SKM-1 treated with dmso at 0.1 percent for 144 hours (cell line): ENCODE measurements around the gene PODXL2.
"Not testable (repeated sequence)": the region's sequence is repeated elsewhere in the genome, so short reads cannot be mapped to it uniquely, and the experiment has no call there.

Source experiments
- DNase-seq: peaks from one replicate; lab custom pipeline; 2025; ENCODE audit not compliant: unreplicated experiment; lab: John Stamatoyannopoulos, UW

PODXL2 gene

DNA sequence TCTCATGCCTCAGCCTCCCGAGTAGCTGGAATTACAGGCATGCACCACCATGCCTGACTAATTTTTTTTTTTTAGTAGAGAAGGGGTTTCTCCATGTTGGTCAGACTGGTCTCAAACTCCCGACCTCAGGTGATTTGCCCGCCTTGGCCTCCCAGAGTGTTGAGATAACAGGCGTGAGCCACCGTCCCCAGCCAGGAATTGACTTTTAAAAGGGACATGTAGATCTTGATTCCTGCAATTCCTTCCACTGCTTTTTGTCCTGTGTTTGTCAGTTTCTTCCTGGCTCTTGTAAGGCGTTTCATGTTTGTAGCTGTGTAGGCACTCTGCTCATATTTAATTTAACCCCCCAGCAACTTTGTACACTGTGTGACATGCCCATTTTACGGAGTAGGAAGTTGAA lies 23.4 kb upstream of the PODXL2 start:
- not testable (repeated sequence) for DNase-seq

DNA sequence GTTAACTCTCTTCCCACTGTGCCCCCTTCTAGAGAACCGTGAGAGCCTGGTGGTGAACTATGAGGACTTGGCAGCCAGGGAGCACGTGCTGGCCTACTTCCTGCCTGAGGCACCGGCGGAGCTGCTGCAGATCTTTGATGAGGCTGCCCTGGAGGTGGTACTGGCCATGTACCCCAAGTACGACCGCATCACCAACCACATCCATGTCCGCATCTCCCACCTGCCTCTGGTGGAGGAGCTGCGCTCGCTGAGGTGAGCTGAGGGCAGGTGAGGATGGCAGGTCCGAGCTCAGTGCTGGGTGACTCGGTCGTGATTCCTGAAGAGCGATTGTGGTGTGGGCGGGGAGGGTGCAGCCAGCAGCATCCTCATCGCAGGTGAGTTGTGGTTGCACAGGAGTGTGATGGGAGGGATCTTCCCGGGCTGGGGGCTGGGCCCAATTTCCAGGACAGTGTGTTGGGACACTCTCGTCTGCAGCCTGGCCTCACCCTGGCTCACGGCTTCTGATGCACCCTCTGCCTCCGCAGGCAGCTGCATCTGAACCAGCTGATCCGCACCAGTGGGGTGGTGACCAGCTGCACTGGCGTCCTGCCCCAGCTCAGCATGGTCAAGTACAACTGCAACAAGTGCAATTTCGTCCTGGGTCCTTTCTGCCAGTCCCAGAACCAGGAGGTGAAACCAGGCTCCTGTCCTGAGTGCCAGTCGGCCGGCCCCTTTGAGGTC lies 22.7 kb upstream of the PODXL2 start:
- no peak for DNase-seq

DNA sequence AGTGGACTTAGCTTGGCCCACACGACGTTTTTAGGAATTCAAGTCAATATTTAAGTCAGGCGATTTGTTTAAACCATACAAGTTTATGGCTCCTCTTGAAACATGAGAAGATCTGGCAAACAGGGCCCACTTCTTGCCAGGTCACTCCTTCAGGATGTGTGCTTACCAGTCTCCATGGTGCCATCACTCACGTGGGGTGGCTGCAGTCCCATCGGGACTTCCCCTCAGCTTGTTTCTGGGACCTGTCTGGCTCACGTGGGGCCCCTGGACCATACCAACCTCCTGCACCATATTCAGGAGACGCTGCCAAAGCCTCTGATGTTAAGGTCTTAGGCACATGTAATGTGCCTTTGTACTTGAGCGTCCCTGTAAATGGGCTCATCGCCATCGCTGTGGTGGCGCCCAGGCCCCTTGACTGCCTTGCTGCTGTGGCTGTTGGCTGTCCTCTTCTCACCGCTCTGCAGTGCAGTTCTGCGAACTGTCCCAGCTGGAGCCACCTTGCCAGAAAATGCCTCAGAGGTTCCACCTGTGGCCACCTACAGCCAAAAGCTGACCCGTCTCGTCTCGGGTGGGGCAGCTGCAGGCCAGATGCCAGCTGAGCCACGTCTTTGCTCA lies 21.9 kb upstream of the PODXL2 start:
- no peak for DNase-seq

DNA sequence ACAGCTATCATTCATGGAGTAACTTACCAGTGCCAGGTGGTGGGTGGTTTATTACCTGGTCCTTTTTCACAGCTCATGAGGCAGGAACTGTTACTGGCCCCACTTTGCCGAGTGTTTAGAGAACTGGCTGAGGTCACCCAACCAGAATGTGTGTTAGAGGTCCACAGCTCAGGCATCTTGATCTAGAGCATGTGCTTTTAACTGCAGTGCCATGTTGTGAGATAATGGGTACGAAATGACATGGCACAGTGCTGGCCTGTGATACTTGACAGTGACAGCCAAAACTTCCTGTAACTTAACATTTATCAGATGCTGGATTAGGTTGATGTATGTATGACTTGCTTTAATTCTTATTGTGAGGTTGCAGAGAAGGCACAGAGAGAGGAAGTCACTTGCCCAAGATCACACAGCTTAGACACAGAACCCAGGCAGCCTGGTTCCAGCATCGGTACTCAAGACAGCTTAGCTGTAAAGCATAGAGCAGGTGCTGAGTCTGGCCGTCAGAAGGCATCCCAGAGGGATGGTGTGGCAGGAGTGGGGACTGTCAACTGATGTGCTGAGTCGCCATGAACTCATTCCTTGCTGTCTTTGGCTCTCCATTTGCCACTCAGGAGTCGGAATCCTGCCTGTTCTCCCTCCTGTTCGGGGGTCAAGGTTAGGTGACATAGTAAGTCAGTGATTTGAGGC lies 21.2 kb upstream of the PODXL2 start:
- DNase-seq, result no peak

DNA sequence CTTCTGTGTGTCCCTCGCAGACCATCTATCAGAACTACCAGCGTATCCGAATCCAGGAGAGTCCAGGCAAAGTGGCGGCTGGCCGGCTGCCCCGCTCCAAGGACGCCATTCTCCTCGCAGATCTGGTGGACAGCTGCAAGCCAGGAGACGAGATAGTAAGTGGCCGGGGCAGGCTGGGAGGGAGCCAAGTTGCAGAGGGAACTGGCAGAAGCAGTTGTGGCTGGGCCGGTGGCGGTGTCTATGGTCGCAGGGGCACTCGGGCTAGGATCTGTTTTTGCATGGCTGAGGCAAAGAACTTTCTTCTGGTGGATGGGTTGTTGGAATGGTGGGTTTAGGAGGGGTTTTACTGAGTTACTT lies 20.6 kb upstream of the PODXL2 start:
- no peak for DNase-seq

DNA sequence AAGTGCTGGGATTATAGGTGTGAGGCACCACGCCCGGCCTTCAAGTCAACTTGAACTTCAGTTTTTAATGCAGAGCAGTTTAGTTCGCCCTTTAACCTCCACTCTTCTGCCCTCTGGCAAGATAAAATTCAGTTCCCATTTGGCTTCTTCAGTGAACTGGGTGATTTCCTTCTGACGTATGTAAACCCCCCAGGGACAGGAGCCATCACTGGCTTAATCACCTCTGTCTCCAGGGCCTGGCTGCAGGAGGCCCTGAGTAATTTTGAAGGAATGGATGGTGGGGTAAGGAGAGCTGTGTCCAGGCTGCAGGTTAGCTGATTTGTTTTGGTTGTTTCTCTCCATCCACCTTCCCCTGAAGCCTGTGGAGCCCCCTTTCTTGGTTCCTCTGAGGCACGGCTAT lies 18.9 kb upstream of the PODXL2 start:
- DNase-seq, result no peak

DNA sequence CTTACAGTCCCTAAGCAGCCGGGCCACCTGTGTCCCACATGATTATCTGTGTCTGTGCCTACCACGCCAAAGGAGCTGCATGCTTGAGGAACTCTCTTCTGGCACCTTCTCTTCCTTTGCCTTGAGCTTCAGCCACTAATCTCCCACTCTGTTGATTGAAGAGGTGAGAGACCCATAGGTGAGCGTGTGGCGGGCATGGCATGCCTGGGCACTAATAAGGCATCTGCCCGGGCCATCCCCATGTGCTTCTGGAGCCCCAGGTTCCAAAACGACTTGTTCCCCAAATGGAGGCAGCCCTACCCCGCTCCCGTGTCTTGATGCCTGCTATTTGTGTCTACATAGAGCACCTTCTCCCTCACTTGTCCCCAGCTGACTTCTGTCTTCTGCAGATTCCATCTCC lies 17.7 kb upstream of the PODXL2 start:
- DNase-seq, result no peak

DNA sequence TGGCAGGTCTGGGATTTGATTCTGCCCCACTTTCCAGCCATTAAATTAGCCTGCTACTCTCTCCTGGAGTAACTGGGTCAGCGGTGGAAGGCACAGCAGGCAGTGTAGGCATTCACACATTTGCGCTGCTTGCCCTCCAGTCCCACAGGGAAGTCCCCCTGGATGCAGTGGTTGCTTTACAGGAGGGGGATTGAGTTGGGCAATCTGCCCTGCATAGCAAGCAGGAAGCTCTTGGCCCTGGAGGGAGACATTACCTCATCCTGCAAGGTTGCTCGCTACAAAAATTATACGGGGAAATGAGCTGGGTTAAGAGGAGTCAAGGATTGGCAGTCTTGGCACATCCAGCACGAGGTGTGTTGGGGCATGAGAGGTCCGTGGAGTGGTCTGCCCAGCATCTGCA lies 16.0 kb upstream of the PODXL2 start:
- no peak for DNase-seq

DNA sequence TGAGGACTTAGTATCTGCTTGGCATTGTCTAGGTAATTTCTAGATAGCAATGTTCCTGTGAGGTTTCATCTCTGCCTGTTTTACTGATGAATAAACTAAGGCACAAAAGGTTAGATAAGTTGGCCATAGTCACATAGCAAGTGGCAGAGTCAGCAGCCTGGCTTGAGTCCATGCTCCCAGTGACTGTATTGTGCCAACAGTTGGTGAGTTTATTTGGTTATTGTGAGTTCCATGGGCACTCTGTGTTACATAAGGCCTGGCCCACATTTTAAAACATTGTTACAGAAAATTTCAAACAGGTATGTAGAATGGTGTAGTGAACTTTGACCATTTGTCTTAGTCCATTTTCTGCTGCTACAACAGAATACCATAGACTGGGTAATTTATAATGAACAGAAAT lies 15.6 kb upstream of the PODXL2 start:
- no peak for DNase-seq

DNA sequence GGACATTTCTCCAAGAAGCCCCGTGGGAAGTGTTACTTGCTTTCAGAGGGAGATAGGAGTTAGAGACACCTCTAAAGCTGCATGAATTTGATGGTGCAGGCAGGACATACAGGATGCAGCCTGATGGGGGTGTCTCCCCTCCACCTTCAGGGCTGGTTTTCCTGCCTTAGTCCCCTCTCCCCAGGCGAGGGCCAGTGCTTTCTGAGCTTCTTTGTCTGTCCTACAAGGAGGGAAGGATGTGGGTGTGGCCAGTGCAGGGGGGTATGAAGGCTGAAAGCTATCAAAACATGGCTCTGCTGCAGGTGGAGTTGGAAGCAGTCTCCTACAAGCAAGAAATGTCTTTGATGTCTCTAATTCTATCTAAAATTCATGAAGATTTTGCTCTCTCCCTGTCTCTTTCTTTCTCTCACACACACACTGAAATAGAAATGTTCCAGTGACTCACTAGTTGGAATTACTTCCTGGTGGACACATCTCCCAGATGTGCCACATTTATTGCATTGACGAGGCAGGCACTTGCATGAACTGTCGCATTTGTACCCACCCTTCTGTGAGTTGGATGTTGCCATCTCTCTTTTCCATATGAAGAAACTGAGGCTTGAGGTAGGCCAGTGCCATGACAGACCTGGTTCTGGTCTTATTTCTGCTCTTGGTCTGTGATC lies 13.9 kb upstream of the PODXL2 start:
- no peak for DNase-seq

DNA sequence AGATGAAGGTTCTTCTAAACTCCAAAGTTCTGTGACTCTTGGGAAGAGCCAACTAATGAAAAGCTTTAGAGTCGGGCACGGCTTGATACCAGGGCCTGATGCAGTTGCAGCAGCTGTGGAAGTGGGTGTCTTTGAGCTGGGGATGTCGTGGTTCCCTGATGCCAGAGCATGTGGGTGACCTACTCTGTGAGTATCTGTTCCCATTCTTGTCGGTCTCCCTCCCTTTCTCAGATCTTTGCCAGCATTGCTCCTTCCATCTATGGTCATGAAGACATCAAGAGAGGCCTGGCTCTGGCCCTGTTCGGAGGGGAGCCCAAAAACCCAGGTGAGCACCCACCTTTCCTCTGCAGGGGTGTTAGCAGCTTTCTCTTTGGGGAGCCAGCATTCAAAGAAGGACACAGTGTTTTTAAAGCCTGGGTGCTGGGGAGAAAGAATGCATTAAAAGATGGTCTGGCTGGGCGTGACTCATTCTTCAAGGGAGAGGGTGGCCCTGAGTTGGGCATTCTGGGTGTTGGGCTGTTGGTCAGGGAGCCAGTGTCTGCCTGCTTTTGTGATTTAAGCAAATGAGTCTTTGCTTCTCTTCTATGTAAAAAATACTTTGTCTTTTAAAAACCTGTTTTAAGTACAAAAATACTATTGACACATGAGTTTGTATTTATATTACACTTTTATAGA lies 13.2 kb upstream of the PODXL2 start:
- DNase-seq, result no peak

DNA sequence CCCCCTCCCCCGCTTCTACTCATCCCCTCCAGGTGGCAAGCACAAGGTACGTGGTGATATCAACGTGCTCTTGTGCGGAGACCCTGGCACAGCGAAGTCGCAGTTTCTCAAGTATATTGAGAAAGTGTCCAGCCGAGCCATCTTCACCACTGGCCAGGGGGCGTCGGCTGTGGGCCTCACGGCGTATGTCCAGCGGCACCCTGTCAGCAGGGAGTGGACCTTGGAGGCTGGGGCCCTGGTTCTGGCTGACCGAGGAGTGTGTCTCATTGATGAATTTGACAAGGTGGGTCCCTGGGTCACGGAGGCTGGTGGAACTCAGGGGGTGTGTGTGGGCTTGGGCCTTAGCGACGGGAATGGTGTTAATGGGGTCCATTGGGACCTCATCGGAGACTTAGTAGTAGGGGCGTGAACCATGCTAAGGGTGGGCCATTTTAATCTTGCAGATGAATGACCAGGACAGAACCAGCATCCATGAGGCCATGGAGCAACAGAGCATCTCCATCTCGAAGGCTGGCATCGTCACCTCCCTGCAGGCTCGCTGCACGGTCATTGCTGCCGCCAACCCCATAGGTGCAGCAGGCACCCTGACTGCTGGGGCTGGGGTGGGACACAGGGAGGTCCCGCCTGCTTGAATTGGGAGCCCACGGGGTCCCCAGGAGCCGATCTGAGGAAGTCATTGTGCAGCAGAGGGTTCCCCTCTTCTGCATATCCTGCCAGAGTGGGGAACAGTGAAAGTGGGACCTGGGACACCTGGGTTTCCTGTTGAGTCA lies 12.0 kb upstream of the PODXL2 start:
- DNase-seq, result no peak

DNA sequence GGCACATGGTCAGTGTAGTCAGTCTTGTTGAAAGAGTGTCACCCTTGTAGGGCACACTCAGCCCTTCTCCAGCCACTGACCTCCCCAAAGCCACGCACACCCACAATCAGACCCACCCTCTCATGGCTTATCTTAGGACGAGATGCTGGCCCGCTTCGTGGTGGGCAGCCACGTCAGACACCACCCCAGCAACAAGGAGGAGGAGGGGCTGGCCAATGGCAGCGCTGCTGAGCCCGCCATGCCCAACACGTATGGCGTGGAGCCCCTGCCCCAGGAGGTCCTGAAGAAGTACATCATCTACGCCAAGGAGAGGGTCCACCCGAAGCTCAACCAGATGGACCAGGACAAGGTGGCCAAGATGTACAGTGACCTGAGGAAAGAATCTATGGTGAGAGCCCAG lies 10.1 kb upstream of the PODXL2 start:
- no peak for DNase-seq

DNA sequence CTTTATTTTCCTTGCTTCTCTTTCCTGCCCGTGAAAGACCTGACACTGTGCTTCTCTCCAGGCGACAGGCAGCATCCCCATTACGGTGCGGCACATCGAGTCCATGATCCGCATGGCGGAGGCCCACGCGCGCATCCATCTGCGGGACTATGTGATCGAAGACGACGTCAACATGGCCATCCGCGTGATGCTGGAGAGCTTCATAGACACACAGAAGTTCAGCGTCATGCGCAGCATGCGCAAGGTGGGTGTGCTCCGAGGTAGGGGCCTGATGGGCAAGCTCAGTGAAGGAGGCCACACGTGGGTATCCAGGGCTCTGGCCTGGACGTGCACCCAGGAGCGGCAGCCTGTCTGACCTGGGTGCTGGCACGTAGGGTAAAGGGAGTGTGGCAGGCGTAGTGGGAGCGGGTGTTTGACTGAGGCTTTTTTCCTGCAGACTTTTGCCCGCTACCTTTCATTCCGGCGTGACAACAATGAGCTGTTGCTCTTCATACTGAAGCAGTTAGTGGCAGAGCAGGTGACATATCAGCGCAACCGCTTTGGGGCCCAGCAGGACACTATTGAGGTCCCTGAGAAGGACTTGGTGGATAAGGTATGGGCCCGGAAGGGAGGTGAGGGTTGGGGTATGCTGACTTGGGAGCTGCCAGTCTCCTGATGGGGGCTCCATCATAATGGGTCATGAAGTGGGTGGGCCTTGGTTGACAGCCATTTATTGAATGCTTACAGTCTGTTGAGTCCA lies 8.2 kb upstream of the PODXL2 start:
- DNase-seq, result no peak

DNA sequence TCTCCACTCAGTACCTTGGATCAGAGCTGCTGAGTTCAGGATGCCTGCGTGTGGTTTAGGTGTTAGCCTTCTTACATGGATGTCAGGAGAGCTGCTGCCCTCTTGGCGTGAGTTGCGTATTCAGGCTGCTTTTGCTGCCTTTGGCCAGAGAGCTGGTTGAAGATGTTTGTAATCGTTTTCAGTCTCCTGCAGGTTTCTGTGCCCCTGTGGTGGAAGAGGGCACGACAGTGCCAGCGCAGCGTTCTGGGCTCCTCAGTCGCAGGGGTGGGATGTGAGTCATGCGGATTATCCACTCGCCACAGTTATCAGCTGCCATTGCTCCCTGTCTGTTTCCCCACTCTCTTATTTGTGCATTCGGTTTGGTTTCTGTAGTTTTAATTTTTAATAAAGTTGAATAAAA lies 7.0 kb upstream of the PODXL2 start:
- no peak for DNase-seq

DNA sequence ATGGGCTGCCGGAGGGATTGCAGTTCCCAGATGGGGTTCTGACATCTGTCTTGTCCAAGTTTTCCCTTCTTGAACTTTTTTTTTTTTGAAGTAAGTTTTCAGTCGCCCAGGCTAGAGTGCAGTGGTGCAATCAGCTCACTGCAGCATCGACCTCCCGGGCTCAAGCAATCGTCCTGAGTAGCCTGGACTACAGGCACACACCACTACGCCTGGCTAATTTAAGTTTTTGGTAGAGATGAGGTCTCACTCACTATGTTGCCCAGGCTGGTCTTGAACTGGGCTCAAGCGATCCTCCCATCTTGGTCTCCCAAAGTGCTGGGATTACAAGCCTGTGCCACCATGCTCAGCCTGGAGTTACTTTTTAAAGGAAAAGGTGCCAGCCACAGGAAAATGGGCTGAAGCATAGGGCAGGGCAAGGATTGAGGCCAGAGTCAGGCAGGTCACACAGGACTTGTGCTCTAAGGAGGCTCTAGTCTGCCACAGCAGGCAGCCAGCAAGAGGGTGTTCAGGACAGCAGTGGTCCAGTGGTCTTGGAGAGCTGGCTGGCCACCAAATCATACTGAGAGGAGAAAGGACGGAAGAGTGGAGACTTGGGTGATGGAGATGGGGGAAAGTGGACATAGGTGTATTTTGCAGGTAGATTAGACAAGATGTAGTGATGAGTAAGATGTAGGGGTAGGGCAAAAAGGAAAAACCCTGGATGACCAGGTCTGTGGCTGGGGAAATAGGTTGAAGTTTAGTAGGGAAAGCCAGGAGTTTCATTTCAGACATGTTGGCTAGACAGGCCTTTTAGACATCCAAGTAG lies 6.0 kb upstream of the PODXL2 start:
- DNase-seq, result no peak

DNA sequence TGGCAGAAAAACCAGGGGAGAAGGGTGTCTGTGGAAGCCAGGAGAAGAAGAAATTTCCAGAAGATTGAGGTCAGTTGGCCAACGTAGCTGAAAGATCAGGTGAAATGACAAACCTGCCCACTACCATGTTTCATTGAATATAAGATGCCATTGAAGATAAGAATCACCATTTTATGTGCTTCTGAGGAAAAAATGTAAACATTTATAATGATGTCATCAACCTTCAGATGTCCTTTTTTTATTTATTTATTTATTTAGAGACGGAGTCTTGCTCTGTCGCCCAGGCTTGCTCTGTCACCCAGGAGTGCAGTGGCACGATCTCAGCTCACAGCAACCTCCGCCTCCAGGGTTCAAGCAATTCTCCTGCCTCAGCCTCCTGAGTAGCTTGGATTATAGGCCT lies 4.9 kb upstream of the PODXL2 start:
- DNase-seq, result no peak

DNA sequence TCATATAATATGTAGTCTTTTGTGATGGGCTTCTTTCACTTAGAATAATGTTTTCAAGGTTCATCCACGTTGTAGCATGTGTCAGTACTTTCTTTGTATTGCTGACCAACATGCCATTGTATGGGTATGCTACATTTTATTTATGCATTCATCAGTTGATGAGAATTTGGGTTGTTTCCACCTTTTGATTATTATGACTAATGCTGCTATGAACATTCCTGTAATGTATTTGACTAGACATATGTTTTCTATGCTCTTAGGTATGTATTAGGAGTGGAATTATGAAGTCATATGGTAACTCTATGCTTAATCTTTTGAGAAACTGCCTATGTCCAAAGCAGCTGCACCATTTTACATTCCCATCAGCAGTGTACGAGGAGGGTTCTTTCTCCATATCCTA lies 3.2 kb upstream of the PODXL2 start:
- no peak for DNase-seq

DNA sequence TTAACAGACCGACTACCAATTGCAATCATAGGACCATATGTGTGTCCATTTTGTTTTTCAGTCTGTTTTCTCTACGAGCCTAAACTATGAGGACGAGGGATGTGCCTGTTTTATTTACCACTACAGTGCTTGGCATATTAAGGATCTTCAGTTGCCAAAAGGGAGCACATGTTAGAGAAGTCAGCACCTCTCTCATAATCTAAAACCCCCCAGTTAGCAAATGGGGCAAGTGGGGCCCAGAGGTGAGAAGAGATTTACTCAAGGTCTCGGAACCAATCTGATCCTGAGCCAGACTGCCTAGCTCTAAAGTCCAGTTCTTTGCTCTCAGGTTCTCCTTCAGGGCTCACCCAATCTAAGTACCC lies 578 bp upstream of the PODXL2 start:
- no peak for DNase-seq
